Erythroblast (primary cell): ENCODE measurements around the gene SDR42E1.

Experiments
- GATA1 ChIP-seq: IDR thresholded peaks from 2 replicates; pipeline ENCODE4 v1.6.1; 2011; ENCODE audit warnings: low read depth, mild to moderate bottlenecking, control low read depth, low read length, moderate library complexity
- POLR2A ChIP-seq: IDR thresholded peaks from 2 replicates; pipeline ENCODE4 v1.6.1; 2011; ENCODE audit warnings: mild to moderate bottlenecking, low read length

GRCh38 chr16:82033006-82033405, 21.7 kb upstream of the SDR42E1 start:
- TF ChIP-seq POLR2A (no peak), GATA1 (no peak)
